ENCODE results near the gene TRAK1. TPM values are rescaled to one million over a fixed set of nuclear protein-coding genes. Genes with fewer than 3 reads are reported as not detected.

TRAK1 gene
- total and polyA plus RNA-seq, 5 donors = 91.7 to 249 (median 223) TPM

DNA sequence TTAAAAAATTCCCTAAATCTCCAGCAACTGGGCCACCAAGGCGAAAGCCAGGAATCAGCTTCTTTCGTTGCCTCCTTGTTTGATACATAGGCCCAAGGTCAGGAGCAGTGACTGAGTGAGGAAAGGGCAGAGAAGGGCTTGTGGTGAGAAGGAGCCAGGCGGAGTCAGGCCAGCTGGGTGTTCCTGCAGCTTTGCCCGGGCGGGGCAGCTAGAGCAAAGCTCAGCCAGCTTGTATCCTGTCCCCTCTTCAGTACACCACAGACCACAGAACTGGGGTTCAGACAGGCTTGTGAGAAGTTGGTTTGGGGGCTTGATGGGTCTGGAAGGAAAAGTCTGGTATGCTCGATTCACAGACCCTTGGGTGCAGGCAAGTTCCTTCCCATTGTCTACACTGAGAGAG lies 122.3 kb downstream of the TRAK1 start:
- Histone ChIP-seq H3K9me3 (ENCODE audit: control insufficient read depth, low read length) (no peaks in the 10 kb centered on the region), H3K4me1 (ENCODE audit: control insufficient read depth, insufficient read depth, low read length) (no peaks in the 10 kb centered on the region), H3K27ac (ENCODE audit: low read length) (no peak overlapping the region), H3K4me3 (ENCODE audit: low read length) (no peak overlapping the region), H3K27me3 (ENCODE audit: control insufficient read depth, insufficient read depth) (no peaks in the 10 kb centered on the region)
- no peak for DNase-seq
- no peak for ATAC-seq
- intact Hi-C loops (cut with DNase I) = no loop called here
- WGBS = 91% methylated on average over 6 of the region's 6 CpGs

GRCh38 chr3:42214064-42214463 lies 122.9 kb downstream of the TRAK1 start:
- Histone ChIP-seq H3K4me3 (ENCODE audit: low read length) (no peak overlapping the region), H3K9me3 (ENCODE audit: control insufficient read depth, low read length) (no peaks in the 10 kb centered on the region), H3K27ac (ENCODE audit: low read length) (no peak overlapping the region), H3K27me3 (ENCODE audit: control insufficient read depth, insufficient read depth) (no peaks in the 10 kb centered on the region), H3K4me1 (ENCODE audit: control insufficient read depth, insufficient read depth, low read length) (no peaks in the 10 kb centered on the region)
- intact Hi-C loops (cut with DNase I) = no loop called here
- DNase-seq (no peak), ATAC-seq (no peak)
- 74% methylated on average over 2 of the region's 2 CpGs for WGBS

DNA sequence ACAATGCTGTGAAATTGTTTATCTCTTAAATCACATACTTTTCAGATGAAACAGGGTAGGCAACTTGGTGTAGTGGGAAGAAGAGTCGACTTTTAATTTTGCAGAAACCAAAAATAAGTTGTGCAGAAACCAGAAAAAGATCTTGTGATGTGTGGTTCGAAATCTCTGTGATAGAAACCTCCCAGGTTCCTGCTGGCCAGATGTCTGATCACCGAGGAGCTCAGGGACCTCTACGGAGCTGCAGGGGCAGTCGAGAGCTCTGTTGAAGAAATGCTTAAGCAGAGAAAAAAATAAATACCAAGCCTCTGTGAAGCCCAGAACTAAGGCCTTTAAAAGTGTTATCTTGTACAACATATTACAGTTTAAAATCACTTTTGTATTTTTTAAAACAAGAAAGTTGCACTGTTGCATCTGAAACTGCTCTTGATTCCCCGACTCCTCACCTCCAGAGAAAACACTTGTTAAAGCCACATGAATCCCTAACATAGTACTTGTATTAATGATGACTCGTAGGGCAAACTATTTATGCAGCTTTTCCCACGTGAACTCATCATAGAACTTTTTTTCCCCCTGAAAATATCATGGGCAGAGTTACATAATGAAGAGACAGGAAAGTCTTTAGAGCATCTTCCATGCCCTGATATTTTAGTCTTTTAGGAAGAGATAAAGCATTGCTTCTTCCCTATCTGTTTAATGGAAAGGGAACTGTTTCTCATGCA lies 123.6 kb downstream of the TRAK1 start:
- Histone ChIP-seq H3K4me3 (ENCODE audit: low read length) (no peak overlapping the region), H3K27ac (ENCODE audit: low read length) (no peak overlapping the region), H3K9me3 (ENCODE audit: control insufficient read depth, low read length) (no peaks in the 10 kb centered on the region), H3K27me3 (ENCODE audit: control insufficient read depth, insufficient read depth) (no peaks in the 10 kb centered on the region), H3K4me1 (ENCODE audit: control insufficient read depth, insufficient read depth, low read length) (no peaks in the 10 kb centered on the region)
- ATAC-seq = no peak
- intact Hi-C loops (cut with DNase I) = no loop called here
- WGBS = 80% methylated on average over 8 of the region's 8 CpGs
- DNase-seq = no peak

- Histone ChIP-seq H3K4me3 (ENCODE audit: low read length) (no peak overlapping the region), H3K27me3 (ENCODE audit: control insufficient read depth, insufficient read depth) (no peaks in the 10 kb centered on the region), H3K4me1 (ENCODE audit: control insufficient read depth, insufficient read depth, low read length) (no peaks in the 10 kb centered on the region), H3K27ac (ENCODE audit: low read length) (no peak overlapping the region), H3K9me3 (ENCODE audit: control insufficient read depth, low read length) (no peaks in the 10 kb centered on the region)
- no peak for ATAC-seq
- no peak for DNase-seq
- intact Hi-C loops (cut with DNase I) = no loop called here
- 91% methylated on average over 4 of the region's 4 CpGs for WGBS
Observed at GRCh38 chr3:42216302-42216701, 125.1 kb downstream of the TRAK1 start.

GRCh38 chr3:42216931-42217333 lies 125.8 kb downstream of the TRAK1 start:
- DNase-seq = no peak
- no peaks in the 10 kb centered on the region for H3K9me3 ChIP-seq (ENCODE audit: control insufficient read depth, low read length)
- H3K27ac ChIP-seq (ENCODE audit: low read length) = no peak overlapping the region
- intact Hi-C loops (cut with DNase I) = no loop called here
- H3K4me1 ChIP-seq (ENCODE audit: control insufficient read depth, insufficient read depth, low read length) = no peaks in the 10 kb centered on the region
- 70% methylated on average over 5 of the region's 5 CpGs for WGBS
- no peak overlapping the region for H3K4me3 ChIP-seq (ENCODE audit: low read length)
- H3K27me3 ChIP-seq (ENCODE audit: control insufficient read depth, insufficient read depth) = no peaks in the 10 kb centered on the region
- ATAC-seq = no peak

GRCh38 chr3:42220436-42221121 lies 129.4 kb downstream of the TRAK1 start:
- 89% methylated on average over 17 of the region's 17 CpGs for WGBS
- Histone ChIP-seq H3K27me3 (ENCODE audit: control insufficient read depth, insufficient read depth) (no peaks in the 10 kb centered on the region), H3K9me3 (ENCODE audit: control insufficient read depth, low read length) (no peaks in the 10 kb centered on the region), H3K27ac (ENCODE audit: low read length) (no peak overlapping the region), H3K4me3 (ENCODE audit: low read length) (no peak overlapping the region), H3K4me1 (ENCODE audit: control insufficient read depth, insufficient read depth, low read length) (no peaks in the 10 kb centered on the region)
- ATAC-seq = no peak
- intact Hi-C loops (cut with DNase I) = no loop called here
- no peak for DNase-seq

GRCh38 chr3:42222942-42223693 lies 132.0 kb downstream of the TRAK1 start:
- Histone ChIP-seq H3K27ac (ENCODE audit: low read length) (no peak overlapping the region), H3K4me1 (ENCODE audit: control insufficient read depth, insufficient read depth, low read length) (no peaks in the 10 kb centered on the region), H3K4me3 (ENCODE audit: low read length) (no peak overlapping the region), H3K27me3 (ENCODE audit: control insufficient read depth, insufficient read depth) (no peaks in the 10 kb centered on the region), H3K9me3 (ENCODE audit: control insufficient read depth, low read length) (no peaks in the 10 kb centered on the region)
- intact Hi-C loops (cut with DNase I) = no loop called here
- WGBS = 86% methylated on average over 31 of the region's 31 CpGs
- peak in 1 of 2 donors; percentile 30 for ATAC-seq
- peak in 1 of 3 donors; percentile 45 for DNase-seq

DNA sequence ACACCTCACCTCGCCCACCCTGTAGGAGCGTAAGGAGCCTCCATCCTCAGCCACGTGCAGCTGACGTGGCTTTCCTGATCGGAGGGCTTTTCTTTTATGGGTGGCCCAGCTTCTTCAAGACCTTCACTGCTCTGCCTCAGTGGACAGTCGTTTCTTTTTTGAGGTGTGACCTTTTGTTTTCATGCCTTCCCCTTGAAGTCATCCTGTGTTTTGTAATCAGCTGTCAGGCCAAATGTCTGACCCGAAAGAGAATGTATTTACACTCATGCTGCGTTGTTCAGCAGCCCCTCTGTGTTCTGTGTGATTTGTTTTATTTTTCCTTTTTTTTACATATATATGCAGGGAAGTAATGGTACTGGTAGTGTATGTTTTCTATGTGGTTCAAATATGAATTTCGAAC lies 133.0 kb downstream of the TRAK1 start:
- no peaks in the 10 kb centered on the region for H3K27me3 ChIP-seq (ENCODE audit: control insufficient read depth, insufficient read depth)
- intact Hi-C loops (cut with DNase I) = no loop called here
- no peak overlapping the region for H3K27ac ChIP-seq (ENCODE audit: low read length)
- WGBS = 85% methylated on average over 9 of the region's 9 CpGs
- no peaks in the 10 kb centered on the region for H3K9me3 ChIP-seq (ENCODE audit: control insufficient read depth, low read length)
- DNase-seq (no peak), ATAC-seq (no peak)
- H3K4me1 ChIP-seq (ENCODE audit: control insufficient read depth, insufficient read depth, low read length) = no peaks in the 10 kb centered on the region
- H3K4me3 ChIP-seq (ENCODE audit: low read length) = no peak overlapping the region

DNA sequence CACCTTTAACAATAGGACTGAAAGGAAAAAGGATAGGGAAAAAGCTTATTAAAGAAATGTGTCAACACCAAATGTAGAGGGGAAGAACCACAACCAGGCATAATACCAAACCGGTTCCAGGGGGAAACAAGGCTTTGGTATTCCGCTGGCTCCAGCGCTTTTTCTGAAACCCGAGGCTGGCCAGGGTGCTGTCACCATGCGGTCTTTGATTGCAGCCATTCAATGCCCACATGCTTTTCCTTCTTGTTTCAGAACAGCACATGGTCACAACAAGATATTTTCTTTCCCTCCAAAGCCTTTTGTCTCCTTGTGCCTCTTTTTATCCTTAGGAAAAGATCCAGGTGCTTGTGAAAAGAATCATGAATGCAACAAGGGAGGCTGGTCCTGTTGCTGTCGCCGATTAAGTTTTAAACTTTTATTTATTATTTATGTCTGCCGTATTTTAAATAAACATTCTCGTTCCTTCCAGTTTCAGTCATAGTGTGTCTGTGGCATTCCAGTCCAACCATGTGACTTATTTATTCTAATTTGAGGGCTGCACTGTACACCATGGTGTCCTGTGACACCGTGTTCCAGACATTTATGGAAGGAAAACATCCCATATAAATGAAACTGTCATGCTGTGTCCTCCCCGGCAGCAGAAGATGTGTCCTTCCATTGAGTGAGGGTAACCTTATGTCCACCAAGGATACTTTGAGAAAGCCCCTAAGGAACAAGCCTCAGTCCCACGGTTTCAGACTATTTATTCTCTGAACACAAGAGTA lies 133.7 kb downstream of the TRAK1 start:
- Histone ChIP-seq H3K4me3 (ENCODE audit: low read length) (no peak overlapping the region), H3K4me1 (ENCODE audit: control insufficient read depth, insufficient read depth, low read length) (no peaks in the 10 kb centered on the region), H3K27ac (ENCODE audit: low read length) (no peak overlapping the region), H3K9me3 (ENCODE audit: control insufficient read depth, low read length) (no peaks in the 10 kb centered on the region), H3K27me3 (ENCODE audit: control insufficient read depth, insufficient read depth) (no peaks in the 10 kb centered on the region)
- intact Hi-C loops (cut with DNase I) = no loop called here
- ATAC-seq = peak; percentile 43 to 63
- 66% methylated on average over 12 of the region's 12 CpGs for WGBS
- no peak for DNase-seq

DNA sequence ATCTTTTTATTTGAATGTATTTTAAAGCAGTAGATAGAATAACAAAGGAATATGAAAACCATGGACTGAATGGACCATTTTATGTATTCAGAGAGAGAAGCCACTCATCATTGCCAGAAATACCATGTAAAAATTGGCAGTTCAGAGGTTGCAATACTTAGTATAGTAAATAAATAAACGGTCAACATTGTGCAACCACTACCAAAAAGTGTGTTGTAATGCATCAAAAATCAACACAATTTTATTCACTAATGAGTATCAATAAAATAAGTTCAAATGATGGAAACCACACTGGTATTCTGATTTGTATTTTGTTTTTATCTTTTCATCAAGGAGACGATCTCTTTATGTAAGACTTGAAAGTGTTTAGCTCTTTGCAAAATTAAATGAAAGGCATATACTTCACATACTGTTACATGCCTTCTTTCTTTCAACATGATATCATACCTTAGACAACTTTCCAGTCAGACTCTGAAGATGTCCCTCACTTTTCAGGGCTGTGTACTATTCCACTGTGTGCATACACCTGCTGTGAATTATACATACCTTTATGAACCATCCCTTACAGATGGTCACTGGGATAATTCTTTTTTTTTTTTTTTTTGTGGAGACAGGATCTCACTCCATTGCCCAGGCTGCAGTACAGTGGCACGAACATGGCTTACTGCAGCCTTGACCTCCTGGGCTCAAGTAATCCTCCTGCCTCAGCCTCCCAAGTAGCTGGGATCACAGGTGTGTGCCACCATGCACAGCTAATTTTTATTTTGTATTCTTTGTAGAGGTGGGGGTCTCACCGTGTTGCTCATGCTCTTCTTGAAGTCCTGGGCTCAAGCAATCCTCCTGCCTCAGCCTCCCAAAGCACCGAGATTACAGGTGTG lies 134.6 kb downstream of the TRAK1 start:
- no peak overlapping the region for H3K27ac ChIP-seq (ENCODE audit: low read length)

More for the DNA sequence above, 134.6 kb downstream of the TRAK1 start:
- H3K4me3 ChIP-seq (ENCODE audit: low read length) = no peak overlapping the region
- intact Hi-C loops (cut with DNase I) = no loop called here
- ATAC-seq = no peak
- H3K27me3 ChIP-seq (ENCODE audit: control insufficient read depth, insufficient read depth) = no peaks in the 10 kb centered on the region
- no peak for DNase-seq
- WGBS = 76% methylated on average over 5 of the region's 5 CpGs
- H3K4me1 ChIP-seq (ENCODE audit: control insufficient read depth, insufficient read depth, low read length) = no peaks in the 10 kb centered on the region
- no peaks in the 10 kb centered on the region for H3K9me3 ChIP-seq (ENCODE audit: control insufficient read depth, low read length)

All from right cardiac atrium (tissue), 5 donors.